GM23338 (cell line): Measurements from ENCODE around the gene GGCT. TPM values are rescaled to one million over a fixed set of nuclear protein-coding genes. Genes with fewer than 3 reads are reported as not detected.

Experiments used
- ATAC-seq: fragments of 200-7000 bp; cut with Tn5 transposase; 3 replicates; pipeline ENCODE4 v1.9.1; 2020
- DNase-seq: peaks from one replicate; pipeline ENCODE4 v3.0.0-alpha.2; 2015; ENCODE audit warnings: low spot score
- H2AFZ ChIP-seq: fragments of 200-600 bp; sonication (generic); 2 replicates; pipeline ENCODE4 v1.8.0; 2016; ENCODE audit warnings: antibody characterized with exemption, mild to moderate bottlenecking, moderate library complexity
- H3F3A ChIP-seq: fragments of 200-600 bp; sonication (generic); replicated peaks from 2 replicates; pipeline ENCODE4 v1.8.0; 2017; ENCODE audit warnings: antibody characterized with exemption, mixed run types, low read depth
- H3K27ac ChIP-seq: fragments of 200-600 bp; sonication (generic); 2 replicates; pipeline ENCODE4 v1.6.1; 2016; ENCODE audit warnings: low read depth
- H3K27me3 ChIP-seq: fragments of 200-600 bp; sonication (generic); 2 replicates; pipeline ENCODE4 v1.8.0; 2016; ENCODE audit warnings: mild to moderate bottlenecking, mixed run types, moderate library complexity; ENCODE audit not compliant: insufficient read depth
- H3K36me3 ChIP-seq: fragments of 200-600 bp; sonication (generic); 2 replicates; pipeline ENCODE4 v1.8.0; 2016; ENCODE audit warnings: mild to moderate bottlenecking; ENCODE audit not compliant: insufficient read depth
- H3K4me1 ChIP-seq: fragments of 200-600 bp; sonication (generic); 2 replicates; pipeline ENCODE4 v1.8.0; 2016; ENCODE audit warnings: mild to moderate bottlenecking, moderate library complexity; ENCODE audit not compliant: insufficient read depth
- H3K4me2 ChIP-seq: fragments of 200-600 bp; sonication (generic); 2 replicates; pipeline ENCODE4 v1.7.1; 2017; ENCODE audit warnings: mixed run types
- H3K4me3 ChIP-seq: fragments of 200-600 bp; sonication (generic); 2 replicates; pipeline ENCODE4 v1.6.1; 2016; ENCODE audit warnings: mixed run types
- H3K79me2 ChIP-seq: fragments of 200-600 bp; sonication (generic); replicated peaks from 2 replicates; pipeline ENCODE4 v1.8.0; 2017; ENCODE audit warnings: mild to moderate bottlenecking; ENCODE audit not compliant: insufficient read depth
- H3K9me2 ChIP-seq: fragments of 200-600 bp; sonication (generic); 2 replicates; pipeline ENCODE4 v1.8.0; 2017; ENCODE audit not compliant: insufficient read depth
- H4K20me1 ChIP-seq: fragments of 200-600 bp; sonication (generic); replicated peaks from 2 replicates; pipeline ENCODE4 v1.8.0; 2017; ENCODE audit warnings: mild to moderate bottlenecking; ENCODE audit not compliant: insufficient read depth
- H3K27ac Mint-ChIP-seq: 2 replicates; pipeline ENCODE4 v1.8.0; 2020; ENCODE audit warnings: inconsistent platforms, mild to moderate bottlenecking, moderate library complexity, mixed read lengths
- H3K27me3 Mint-ChIP-seq: 3 replicates; pipeline ENCODE4 v1.8.0; 2022; ENCODE audit warnings: low read depth, mild to moderate bottlenecking, moderate library complexity, mixed read lengths, inconsistent platforms; ENCODE audit not compliant: insufficient read depth, poor library complexity
- H3K36me3 Mint-ChIP-seq: 3 replicates; pipeline ENCODE4 v1.8.0; 2021; ENCODE audit warnings: low read depth, mild to moderate bottlenecking, inconsistent platforms, moderate library complexity, mixed read lengths
- H3K4me1 Mint-ChIP-seq: 3 replicates; pipeline ENCODE4 v1.8.0; 2020; ENCODE audit warnings: mild to moderate bottlenecking, inconsistent platforms, mixed read lengths
- H3K4me3 Mint-ChIP-seq: 3 replicates; pipeline ENCODE4 v1.8.0; 2021; ENCODE audit warnings: moderate library complexity, mild to moderate bottlenecking, inconsistent platforms, mixed read lengths
- H3K9me3 Mint-ChIP-seq: 3 replicates; pipeline ENCODE4 v1.8.0; 2020; ENCODE audit warnings: moderate library complexity, mild to moderate bottlenecking, inconsistent platforms, mixed read lengths
- CREB1 ChIP-seq: fragments of 250-450 bp; sonication (Bioruptor Pico); IDR thresholded peaks from 2 replicates; pipeline ENCODE4 v1.5.0; 2020; ENCODE audit warnings: low read depth, mild to moderate bottlenecking, moderate library complexity
- CTCF ChIP-seq, 2 experiments: fragments of 200-600 bp in 1 of 2; sonication (generic) in 1 of 2; conservative IDR thresholded peaks; 2 replicates each; pipeline versions ENCODE4 v1.5.1 to v1.6.1; 2016 to 2017; ENCODE audit warnings: antibody characterized with exemption in 2 of 2, low read depth in 2 of 2, mild to moderate bottlenecking in 2 of 2, moderate library complexity in 1 of 2
- ETS1 ChIP-seq: IDR thresholded peaks from 2 replicates; pipeline ENCODE4 v1.6.1; 2016; ENCODE audit warnings: antibody characterized with exemption
- EZH2 ChIP-seq: fragments of 200-600 bp; sonication (generic); IDR thresholded peaks from one replicate; pipeline ENCODE4 v1.8.0; 2017; ENCODE audit warnings: antibody characterized with exemption, mild to moderate bottlenecking, low read depth; ENCODE audit not compliant: unreplicated experiment
- EZH2phosphoT487 ChIP-seq: fragments of 200-600 bp; sonication (generic); IDR thresholded peaks from one replicate; pipeline ENCODE4 v1.8.1; 2018; ENCODE audit warnings: antibody characterized with exemption; ENCODE audit not compliant: unreplicated experiment
- JUNB ChIP-seq: IDR thresholded peaks from one replicate; pipeline ENCODE4 v1.6.1; 2016; ENCODE audit warnings: antibody characterized with exemption; ENCODE audit not compliant: unreplicated experiment
- NANOG ChIP-seq: IDR thresholded peaks from 2 replicates; pipeline ENCODE4 v1.6.1; 2016; ENCODE audit warnings: antibody characterized with exemption, borderline replicate concordance
- POLR2AphosphoS5 ChIP-seq: IDR thresholded peaks from 2 replicates; pipeline ENCODE4 v1.6.1; 2016; ENCODE audit warnings: antibody characterized with exemption, low read depth
- STAT1 ChIP-seq: IDR thresholded peaks from one replicate; pipeline ENCODE4 v1.6.1; 2016; ENCODE audit warnings: antibody characterized with exemption; ENCODE audit not compliant: unreplicated experiment
- ZNF114 ChIP-seq: fragments of 250-450 bp; sonication (Bioruptor Pico); IDR thresholded peaks from 2 replicates; pipeline ENCODE4 v1.5.0; 2020; ENCODE audit warnings: mild to moderate bottlenecking, moderate library complexity
- ZNF331 ChIP-seq: fragments of 250-450 bp; sonication (Bioruptor Pico); IDR thresholded peaks from 2 replicates; pipeline ENCODE4 v1.5.0; 2020; ENCODE audit warnings: low read depth, mild to moderate bottlenecking, moderate library complexity
- polyA plus RNA-seq: library from polyadenylated mRNA; unstranded; fragments of >200 nt; fragmentation: Nextera tagmentation; extraction: Ambion mirVana; gene quantifications from 2 replicates; pipeline ENCODE4 v1.2.1, GENCODE V29; 2016
- total RNA-seq: library from RNA; depleted of rRNA; stranded (reverse); fragments of >200 nt; shearing (Covaris generic); gene quantifications from 2 replicates; pipeline ENCODE4 v1.2.3, GENCODE V29; 2014
- TF ChIP-seq, protein P1 (sequence below): IDR thresholded peaks from one replicate; pipeline ENCODE4 v1.6.1; 2018; ENCODE audit warnings: antibody characterized with exemption; ENCODE audit not compliant: unreplicated experiment

GGCT gene
- total and polyA plus RNA-seq, 2 experiments from 2014 or later: 104 to 229 TPM

GRCh38 chr7:30524545-30524944, 19.9 kb upstream of the GGCT start:
- no peaks in the 10 kb centered on the region; the same call in 1 of the 2 replicates for H4K20me1 ChIP-seq
- H3K27me3 Mint-ChIP-seq: peaks cover 7% of the 10 kb centered on the region
- H3K4me1 Mint-ChIP-seq: peaks cover 12% of the 10 kb centered on the region
- no peak overlapping the region for H3K27ac Mint-ChIP-seq
- H3K4me3 ChIP-seq: no peak overlapping the region
- no peaks in the 10 kb centered on the region for H3K36me3 Mint-ChIP-seq
- no peak overlapping the region for H2AFZ ChIP-seq
- H3K27ac ChIP-seq: no peak overlapping the region
- no peaks in the 10 kb centered on the region for H3K79me2 ChIP-seq
- DNase-seq (no peak), ATAC-seq (no peak)
- H3K36me3 ChIP-seq: no peaks in the 10 kb centered on the region
- H3K4me3 Mint-ChIP-seq: no peak overlapping the region
- no peaks in the 10 kb centered on the region for H3K27me3 ChIP-seq
- H3K4me1 ChIP-seq: peaks cover 9% of the 10 kb centered on the region; the same call in 1 of the 2 replicates
- TF ChIP-seq EZH2: no peak
- TF ChIP-seq CTCF (conservative IDR thresholded peaks at IDR 0.05; ENCODE audit: low read depth in 2 of 2): no peak
- no peak for TF ChIP-seq JUNB
- TF ChIP-seq EZH2phosphoT487: no peak
- no peak for TF ChIP-seq ETS1
- TF ChIP-seq POLR2AphosphoS5: no peak
- TF ChIP-seq ZNF331: no peak
- no peak for TF ChIP-seq NANOG
- no peak for TF ChIP-seq STAT1
- no peak for TF ChIP-seq ZNF114
- TF ChIP-seq CREB1 (CRISPR knock-in tag): no peak
- TF ChIP-seq, protein P1, sequence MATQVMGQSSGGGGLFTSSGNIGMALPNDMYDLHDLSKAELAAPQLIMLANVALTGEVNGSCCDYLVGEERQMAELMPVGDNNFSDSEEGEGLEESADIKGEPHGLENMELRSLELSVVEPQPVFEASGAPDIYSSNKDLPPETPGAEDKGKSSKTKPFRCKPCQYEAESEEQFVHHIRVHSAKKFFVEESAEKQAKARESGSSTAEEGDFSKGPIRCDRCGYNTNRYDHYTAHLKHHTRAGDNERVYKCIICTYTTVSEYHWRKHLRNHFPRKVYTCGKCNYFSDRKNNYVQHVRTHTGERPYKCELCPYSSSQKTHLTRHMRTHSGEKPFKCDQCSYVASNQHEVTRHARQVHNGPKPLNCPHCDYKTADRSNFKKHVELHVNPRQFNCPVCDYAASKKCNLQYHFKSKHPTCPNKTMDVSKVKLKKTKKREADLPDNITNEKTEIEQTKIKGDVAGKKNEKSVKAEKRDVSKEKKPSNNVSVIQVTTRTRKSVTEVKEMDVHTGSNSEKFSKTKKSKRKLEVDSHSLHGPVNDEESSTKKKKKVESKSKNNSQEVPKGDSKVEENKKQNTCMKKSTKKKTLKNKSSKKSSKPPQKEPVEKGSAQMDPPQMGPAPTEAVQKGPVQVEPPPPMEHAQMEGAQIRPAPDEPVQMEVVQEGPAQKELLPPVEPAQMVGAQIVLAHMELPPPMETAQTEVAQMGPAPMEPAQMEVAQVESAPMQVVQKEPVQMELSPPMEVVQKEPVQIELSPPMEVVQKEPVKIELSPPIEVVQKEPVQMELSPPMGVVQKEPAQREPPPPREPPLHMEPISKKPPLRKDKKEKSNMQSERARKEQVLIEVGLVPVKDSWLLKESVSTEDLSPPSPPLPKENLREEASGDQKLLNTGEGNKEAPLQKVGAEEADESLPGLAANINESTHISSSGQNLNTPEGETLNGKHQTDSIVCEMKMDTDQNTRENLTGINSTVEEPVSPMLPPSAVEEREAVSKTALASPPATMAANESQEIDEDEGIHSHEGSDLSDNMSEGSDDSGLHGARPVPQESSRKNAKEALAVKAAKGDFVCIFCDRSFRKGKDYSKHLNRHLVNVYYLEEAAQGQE: no peak
- H3F3A ChIP-seq: no peaks in the 10 kb centered on the region
- H3K9me2 ChIP-seq: peaks cover 10% of the 10 kb centered on the region; the same call in 1 of the 2 replicates
- no peak overlapping the region for H3K4me2 ChIP-seq
- H3K9me3 Mint-ChIP-seq: no peaks in the 10 kb centered on the region
